Measurements from ENCODE around the gene NOL12. TPM values are rescaled to one million over a fixed set of nuclear protein-coding genes. Genes with fewer than 3 reads are reported as not detected.

NOL12 gene
- 21.0 TPM for total RNA-seq

- Histone ChIP-seq H3K4me1 (ENCODE audit: insufficient read depth, low read length) (peaks cover 26% of the 10 kb centered on the region), H3K9me3 (ENCODE audit: low read depth, low read length) (no peaks in the 10 kb centered on the region), H3K27me3 (ENCODE audit: insufficient read depth, low read length) (no peaks in the 10 kb centered on the region), H3K4me3 (ENCODE audit: low read length) (peak within 1 kb of the TSS; percentile 92)
Measured at GRCh38 chr22:37686002-37686982, at the start of gene NOL12. NOL12 (plus strand) TSS chr22:37686343; CDS start chr22:37686393, 50 bp downstream.

GRCh38 chr22:37636949-37637273, 49.2 kb upstream of the NOL12 start:
- Histone ChIP-seq H3K4me1 (ENCODE audit: insufficient read depth, low read length) (peaks cover 89% of the 10 kb centered on the region), H3K9me3 (ENCODE audit: low read depth, low read length) (no peaks in the 10 kb centered on the region), H3K27me3 (ENCODE audit: insufficient read depth, low read length) (no peaks in the 10 kb centered on the region), H3K4me3 (ENCODE audit: low read length) (no peak overlapping the region)

- Histone ChIP-seq H3K9me3 (ENCODE audit: low read depth, low read length) (no peaks in the 10 kb centered on the region), H3K4me1 (ENCODE audit: insufficient read depth, low read length) (peaks cover 89% of the 10 kb centered on the region), H3K27me3 (ENCODE audit: insufficient read depth, low read length) (no peaks in the 10 kb centered on the region), H3K4me3 (ENCODE audit: low read length) (peak overlapping the region; percentile 83)
Measured at GRCh38 chr22:37638391-37639069, 47.6 kb upstream of the NOL12 start.

GRCh38 chr22:37639070-37639760, 46.9 kb upstream of the NOL12 start, which contains the start of gene SH3BP1:
SH3BP1 (plus strand) TSS chr22:37639669; CDS start chr22:37639788, 119 bp downstream.
- Histone ChIP-seq H3K9me3 (ENCODE audit: low read depth, low read length) (no peaks in the 10 kb centered on the region), H3K4me3 (ENCODE audit: low read length) (peak within 1 kb of the TSS; percentile 83), H3K4me1 (ENCODE audit: insufficient read depth, low read length) (peaks cover 86% of the 10 kb centered on the region), H3K27me3 (ENCODE audit: insufficient read depth, low read length) (no peaks in the 10 kb centered on the region)

- Histone ChIP-seq H3K9me3 (ENCODE audit: low read depth, low read length) (no peaks in the 10 kb centered on the region), H3K4me3 (ENCODE audit: low read length) (peak overlapping the region; percentile 83), H3K4me1 (ENCODE audit: insufficient read depth, low read length) (peaks cover 78% of the 10 kb centered on the region), H3K27me3 (ENCODE audit: insufficient read depth, low read length) (no peaks in the 10 kb centered on the region)
Measured at GRCh38 chr22:37639771-37640590, 46.2 kb upstream of the NOL12 start.

GRCh38 chr22:37640591-37641560, 45.3 kb upstream of the NOL12 start:
- Histone ChIP-seq H3K27me3 (ENCODE audit: insufficient read depth, low read length) (no peaks in the 10 kb centered on the region), H3K4me3 (ENCODE audit: low read length) (peak overlapping the region; percentile 83), H3K9me3 (ENCODE audit: low read depth, low read length) (no peaks in the 10 kb centered on the region), H3K4me1 (ENCODE audit: insufficient read depth, low read length) (peaks cover 69% of the 10 kb centered on the region)

- H3K4me1 ChIP-seq (ENCODE audit: insufficient read depth, low read length): peaks cover 63% of the 10 kb centered on the region
- H3K27me3 ChIP-seq (ENCODE audit: insufficient read depth, low read length): no peaks in the 10 kb centered on the region
- H3K4me3 ChIP-seq (ENCODE audit: low read length): no peak overlapping the region
- no peaks in the 10 kb centered on the region for H3K9me3 ChIP-seq (ENCODE audit: low read depth, low read length)
Measured at GRCh38 chr22:37641561-37641949, 44.6 kb upstream of the NOL12 start.

- Histone ChIP-seq H3K4me1 (ENCODE audit: insufficient read depth, low read length) (peaks cover 45% of the 10 kb centered on the region), H3K27me3 (ENCODE audit: insufficient read depth, low read length) (no peaks in the 10 kb centered on the region), H3K4me3 (ENCODE audit: low read length) (no peak overlapping the region), H3K9me3 (ENCODE audit: low read depth, low read length) (no peaks in the 10 kb centered on the region)
Measured at GRCh38 chr22:37643225-37643847, 42.8 kb upstream of the NOL12 start.

- H3K4me1 ChIP-seq (ENCODE audit: insufficient read depth, low read length): peaks cover 16% of the 10 kb centered on the region
- no peaks in the 10 kb centered on the region for H3K9me3 ChIP-seq (ENCODE audit: low read depth, low read length)
- H3K27me3 ChIP-seq (ENCODE audit: insufficient read depth, low read length): no peaks in the 10 kb centered on the region
- H3K4me3 ChIP-seq (ENCODE audit: low read length): no peak overlapping the region
Measured at GRCh38 chr22:37647317-37647716, 38.8 kb upstream of the NOL12 start.

GRCh38 chr22:37647928-37648327, 38.2 kb upstream of the NOL12 start:
- Histone ChIP-seq H3K9me3 (ENCODE audit: low read depth, low read length) (no peaks in the 10 kb centered on the region), H3K4me1 (ENCODE audit: insufficient read depth, low read length) (peaks cover 10% of the 10 kb centered on the region), H3K27me3 (ENCODE audit: insufficient read depth, low read length) (no peaks in the 10 kb centered on the region), H3K4me3 (ENCODE audit: low read length) (no peak overlapping the region)

GRCh38 chr22:37650463-37651136, 35.5 kb upstream of the NOL12 start:
- no peaks in the 10 kb centered on the region for H3K4me1 ChIP-seq (ENCODE audit: insufficient read depth, low read length)
- no peak overlapping the region for H3K4me3 ChIP-seq (ENCODE audit: low read length)
- no peaks in the 10 kb centered on the region for H3K9me3 ChIP-seq (ENCODE audit: low read depth, low read length)
- H3K27me3 ChIP-seq (ENCODE audit: insufficient read depth, low read length): no peaks in the 10 kb centered on the region

- no peak overlapping the region for H3K4me3 ChIP-seq (ENCODE audit: low read length)
- no peaks in the 10 kb centered on the region for H3K9me3 ChIP-seq (ENCODE audit: low read depth, low read length)
- no peaks in the 10 kb centered on the region for H3K27me3 ChIP-seq (ENCODE audit: insufficient read depth, low read length)
- H3K4me1 ChIP-seq (ENCODE audit: insufficient read depth, low read length): peaks cover 16% of the 10 kb centered on the region
Measured at GRCh38 chr22:37654563-37655251, 31.4 kb upstream of the NOL12 start.

Data from mononuclear cell (primary cell).